ENCODE measurements around the gene UNC45B.

- TF ChIP-seq CTCF (IDR thresholded peaks at IDR 0.05; ENCODE audit: insufficient read depth, low read length, poor library complexity, severe bottlenecking) (no peak), EZH2phosphoT487 (conservative IDR thresholded peaks at IDR 0.05; ENCODE audit: low read length) (no peak)
Observed at GRCh38 chr17:35149941-35150340, 2.3 kb downstream of the UNC45B start.
